ENCODE results near the gene MRPL4.
A peak's percentile ranks its signal among the peaks of the same experiment; 100 is the strongest.

Gene MRPL4

GRCh38 chr19:10251792-10252694, at the start of gene MRPL4:
Gene MRPL4 (plus strand): TSS chr19:10252214. CDS start chr19:10252254, 40 bp downstream.
- peak; percentile 95 to 96 for DNase-seq

DNA sequence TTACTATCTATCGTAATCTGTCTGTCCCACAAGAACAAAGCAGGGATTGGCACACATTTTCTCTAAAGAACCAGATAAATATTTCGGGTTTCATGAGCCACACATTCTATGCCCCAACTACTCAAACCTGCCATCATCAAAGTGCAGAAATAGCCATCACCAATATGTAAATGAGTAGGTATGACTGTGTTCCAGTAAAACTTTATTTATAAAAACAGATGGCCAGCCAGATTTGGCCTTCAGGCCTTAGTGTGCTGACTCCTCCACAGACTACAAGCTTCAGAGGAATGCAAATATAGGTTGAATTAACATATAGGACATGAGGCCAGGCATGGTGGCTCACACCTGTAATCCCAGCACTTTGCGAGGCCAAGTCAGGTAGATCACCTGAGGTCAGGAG, 48.3 kb upstream of the MRPL4 start:
- no peak for DNase-seq

DNA sequence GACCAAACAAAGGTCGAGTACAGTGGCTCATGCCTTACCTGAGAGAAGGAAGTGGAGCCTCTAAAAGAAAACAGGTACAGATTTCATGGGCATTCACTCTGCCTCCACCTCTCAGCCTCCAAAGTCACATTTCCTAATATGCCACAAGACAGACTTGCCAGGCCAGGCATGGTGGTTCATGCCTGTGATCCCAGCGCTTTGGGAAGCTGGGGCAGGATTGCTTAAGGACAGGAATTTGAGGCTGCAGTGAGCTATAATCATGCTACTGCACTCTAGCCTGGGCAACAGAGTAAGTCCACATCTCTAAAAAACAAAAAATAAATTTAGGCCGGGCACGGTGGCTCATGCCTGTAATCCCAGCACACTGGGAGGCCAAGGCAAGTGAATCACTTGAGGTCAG, 46.4 kb upstream of the MRPL4 start:
- DNase-seq = no peak

DNA sequence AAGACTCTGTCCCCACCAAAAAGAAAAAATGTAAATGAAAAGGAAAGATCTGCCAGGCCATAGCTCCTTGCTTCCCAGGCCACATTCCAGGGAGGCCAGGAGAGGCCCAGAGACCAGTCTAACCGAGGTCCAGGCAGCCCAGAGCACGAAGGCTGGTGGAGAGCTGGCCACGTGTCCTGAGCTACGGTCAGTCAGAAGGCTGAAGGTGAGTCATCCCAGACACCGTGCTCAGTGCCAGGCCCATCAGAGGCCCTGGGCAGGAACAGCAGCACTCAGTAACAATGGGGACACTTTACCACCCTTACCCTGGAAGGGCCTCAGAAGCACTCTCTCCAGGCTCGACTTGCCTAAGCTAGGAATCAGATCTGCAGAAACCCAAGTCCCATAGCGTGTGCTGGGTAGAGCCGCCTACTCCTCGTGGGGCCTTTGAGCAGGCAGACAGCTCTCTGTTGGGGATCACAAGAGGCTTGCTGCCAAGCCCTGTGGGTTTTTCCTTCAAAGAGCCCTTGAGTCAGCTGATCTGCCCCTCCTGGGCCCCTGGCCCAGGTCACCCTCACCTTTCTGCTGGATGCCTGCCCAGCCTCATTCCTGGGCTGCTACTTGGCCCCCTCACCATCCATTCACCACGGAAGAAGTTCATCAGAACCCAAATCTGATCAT, 45.7 kb upstream of the MRPL4 start:
- no peak for DNase-seq

DNA sequence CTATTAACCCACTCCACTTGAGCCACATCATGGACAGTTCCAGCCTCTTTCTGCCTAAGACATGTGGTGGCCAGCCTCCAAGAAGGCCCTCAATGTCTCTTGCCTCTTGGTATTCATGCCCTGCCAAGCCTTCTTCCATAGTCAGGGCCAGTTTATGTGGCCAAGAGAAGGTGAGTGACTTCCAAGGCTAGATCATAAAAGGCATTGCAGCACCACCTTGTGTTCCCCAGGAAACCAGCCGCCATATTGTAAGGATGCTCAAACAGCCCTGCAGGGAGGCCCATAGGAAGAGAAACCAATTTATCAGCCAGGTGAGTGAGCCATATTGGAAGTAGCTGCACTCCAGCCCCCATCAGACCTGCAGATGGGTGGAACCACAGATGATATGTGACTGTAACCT, 45.0 kb upstream of the MRPL4 start:
- no peak for DNase-seq

- no peak for DNase-seq
Observed at GRCh38 chr19:10209315-10209714, 42.7 kb upstream of the MRPL4 start.

DNA sequence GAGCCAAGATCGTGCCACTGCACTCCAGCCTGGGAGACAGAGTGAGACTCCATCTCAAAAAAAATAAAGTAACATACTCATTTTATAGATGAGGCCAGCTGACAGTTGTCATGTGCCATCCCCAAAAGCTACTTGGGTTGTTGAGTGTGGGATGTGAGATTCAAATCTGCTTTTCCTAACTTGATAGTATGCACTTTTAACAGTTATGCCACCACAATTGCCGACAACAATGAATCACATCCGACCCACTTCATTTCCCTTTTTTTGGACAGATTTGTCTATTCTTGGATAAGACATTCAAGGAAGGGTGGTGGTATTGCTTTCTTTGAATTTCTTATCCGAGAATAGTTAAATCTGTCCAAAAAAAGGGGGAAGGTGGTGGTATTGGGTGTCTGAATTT, 41.0 kb upstream of the MRPL4 start:
- no peak for DNase-seq

DNA sequence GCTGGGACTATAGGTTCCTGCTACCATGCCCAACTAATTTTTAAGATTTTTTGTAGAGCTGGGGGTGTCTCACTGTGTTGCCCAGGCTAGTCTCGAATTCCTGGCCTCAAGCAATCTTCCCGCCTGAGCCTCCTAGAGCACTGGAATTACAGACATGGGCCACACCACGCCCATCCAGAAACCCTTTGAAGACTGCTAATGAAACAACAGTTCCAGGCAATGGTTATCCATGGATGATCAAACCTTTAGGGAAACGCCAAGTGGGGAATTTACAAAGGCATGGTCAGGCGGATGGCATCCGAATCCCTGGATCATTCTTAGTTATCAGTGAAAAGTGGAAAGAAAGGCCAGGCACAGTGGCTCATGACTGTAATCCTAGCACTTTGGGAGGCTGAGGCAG, 40.3 kb upstream of the MRPL4 start:
- DNase-seq = no peak

DNA sequence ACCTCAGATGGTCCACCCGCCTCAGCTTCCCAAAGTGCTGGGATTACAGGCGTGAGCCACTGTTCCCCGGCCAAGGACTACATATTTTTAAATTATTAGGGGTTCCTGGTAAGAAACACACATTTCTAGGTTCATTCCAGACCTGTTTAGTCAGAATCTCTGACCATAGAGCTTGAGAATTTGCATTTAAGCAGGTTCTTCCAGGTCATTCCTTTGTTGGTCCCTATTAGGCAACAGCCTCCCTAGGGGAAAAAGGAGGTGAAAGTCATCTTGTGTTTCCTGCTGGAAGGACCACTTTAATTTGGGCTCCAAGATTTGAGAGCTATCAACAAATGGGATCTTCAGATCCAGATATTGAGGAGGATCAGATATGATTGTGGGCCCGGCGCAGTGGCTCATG, 37.2 kb upstream of the MRPL4 start:
- DNase-seq = no peak

DNA sequence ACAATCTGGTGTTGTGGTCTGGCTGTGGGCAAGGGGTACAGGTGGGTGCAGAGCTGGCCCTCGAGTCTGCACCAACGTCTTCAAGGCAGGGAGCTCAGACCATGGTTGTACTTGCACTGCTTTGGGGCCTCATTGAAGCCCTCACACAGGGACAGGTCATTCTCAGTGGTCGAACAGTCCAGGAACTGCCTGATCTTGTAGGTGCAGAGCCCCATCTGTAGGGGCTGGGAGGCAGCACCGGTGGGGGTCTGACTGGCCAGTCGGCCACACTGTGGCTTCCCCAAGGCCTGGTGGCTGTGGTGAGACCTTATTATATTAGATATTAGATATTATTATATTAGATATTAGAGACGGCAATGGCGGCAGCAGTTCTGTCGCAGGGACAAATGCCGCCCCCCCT, 34.9 kb upstream of the MRPL4 start:
- DNase-seq = no peak

GRCh38 chr19:10219678-10220077, 32.3 kb upstream of the MRPL4 start:
- DNase-seq = peak; percentile 21 to 37

DNA sequence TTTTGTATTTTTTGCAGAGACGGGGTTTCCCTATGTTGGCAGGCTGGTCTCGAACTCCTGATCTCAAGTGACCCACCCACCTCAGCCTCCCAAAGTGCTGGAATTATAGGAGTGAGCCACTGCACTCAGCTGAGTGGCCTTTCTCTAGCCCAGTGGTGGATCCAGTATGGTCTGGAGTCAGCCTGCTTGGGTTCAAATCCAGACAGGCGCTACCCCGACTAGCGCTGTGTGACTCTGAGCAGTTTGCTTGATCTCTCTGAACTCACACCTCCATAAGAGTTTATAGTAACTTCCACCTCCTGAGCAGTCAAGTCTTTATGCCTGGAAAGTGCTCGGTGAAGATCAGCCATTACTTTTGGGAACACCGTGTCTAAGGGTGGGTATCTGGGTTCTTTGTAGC, 31.3 kb upstream of the MRPL4 start:
- DNase-seq = no peak

GRCh38 chr19:10222201-10222890, 29.7 kb upstream of the MRPL4 start:
- no peak for DNase-seq

DNA sequence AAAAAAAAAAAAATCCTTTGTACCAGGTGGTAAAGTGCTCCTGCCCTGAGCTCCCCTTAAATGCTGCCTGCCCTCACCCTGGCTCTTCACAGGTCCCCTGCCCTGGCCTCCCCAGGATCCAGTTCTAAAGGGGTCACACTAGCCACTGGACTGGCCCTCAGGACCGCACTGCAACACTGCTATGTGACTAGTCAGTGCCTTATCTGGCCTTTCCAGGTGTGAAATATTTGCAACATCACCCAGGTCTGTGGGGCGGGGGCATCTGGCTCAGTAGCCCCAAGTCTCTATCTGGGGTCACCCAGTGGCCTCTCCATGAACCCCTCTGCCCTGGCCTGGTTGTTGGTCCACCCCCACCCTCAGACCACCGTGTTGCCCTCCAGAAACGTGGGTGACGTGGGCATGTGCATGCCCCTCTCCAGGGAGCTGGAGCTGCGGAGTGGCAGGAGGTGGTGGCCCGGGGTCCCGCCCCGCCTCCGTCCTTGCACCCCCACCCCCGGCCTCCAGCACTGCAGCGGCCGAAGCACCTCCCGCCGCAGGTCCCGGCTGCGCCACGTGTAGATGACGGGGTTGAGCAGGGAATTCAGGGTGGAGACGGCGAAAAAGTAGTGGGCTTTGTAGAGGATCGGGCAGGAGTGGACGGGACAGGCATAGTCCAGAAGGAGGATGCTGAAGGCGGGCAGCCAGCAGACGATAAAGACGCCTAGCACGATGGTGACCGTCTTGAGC, 28.4 kb upstream of the MRPL4 start:
- DNase-seq = no peak

DNA sequence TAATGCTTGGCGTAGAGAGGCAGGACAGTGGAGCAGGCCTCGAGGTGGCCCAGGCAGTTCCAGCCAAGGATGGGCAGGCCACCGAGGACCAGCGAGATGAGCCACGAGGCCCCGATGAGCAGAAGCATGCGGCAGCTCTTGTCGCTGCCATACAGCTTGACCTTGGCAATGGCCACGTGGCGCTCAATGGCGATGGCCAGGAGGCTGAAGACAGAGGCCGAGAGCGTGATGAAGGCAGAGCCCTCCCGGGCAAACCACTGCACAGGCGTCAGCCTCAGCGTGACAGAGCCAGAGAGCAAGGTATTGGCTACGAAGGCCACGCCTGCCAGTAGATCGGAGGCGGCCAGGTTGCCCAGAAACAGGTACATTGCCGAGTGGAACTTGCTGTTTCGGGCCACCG, 27.7 kb upstream of the MRPL4 start:
- DNase-seq = no peak

DNA sequence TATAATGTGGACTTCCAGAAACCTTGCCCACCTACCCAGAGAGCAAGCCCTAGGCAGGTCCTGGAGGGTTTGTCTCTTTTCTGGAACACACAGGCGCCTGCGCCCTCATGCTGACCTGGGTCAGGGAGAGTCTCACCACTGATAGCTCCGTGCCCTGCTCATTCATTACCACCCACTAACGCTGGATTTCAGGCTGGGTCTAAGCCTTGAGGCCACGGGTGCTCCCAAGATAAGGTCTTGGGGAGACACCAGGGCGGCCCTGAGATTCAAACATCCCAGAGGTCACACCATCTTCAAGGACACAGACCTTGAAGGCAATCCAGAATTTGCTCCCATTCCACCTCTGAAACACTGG, 26.0 kb upstream of the MRPL4 start:
- no peak for DNase-seq

DNA sequence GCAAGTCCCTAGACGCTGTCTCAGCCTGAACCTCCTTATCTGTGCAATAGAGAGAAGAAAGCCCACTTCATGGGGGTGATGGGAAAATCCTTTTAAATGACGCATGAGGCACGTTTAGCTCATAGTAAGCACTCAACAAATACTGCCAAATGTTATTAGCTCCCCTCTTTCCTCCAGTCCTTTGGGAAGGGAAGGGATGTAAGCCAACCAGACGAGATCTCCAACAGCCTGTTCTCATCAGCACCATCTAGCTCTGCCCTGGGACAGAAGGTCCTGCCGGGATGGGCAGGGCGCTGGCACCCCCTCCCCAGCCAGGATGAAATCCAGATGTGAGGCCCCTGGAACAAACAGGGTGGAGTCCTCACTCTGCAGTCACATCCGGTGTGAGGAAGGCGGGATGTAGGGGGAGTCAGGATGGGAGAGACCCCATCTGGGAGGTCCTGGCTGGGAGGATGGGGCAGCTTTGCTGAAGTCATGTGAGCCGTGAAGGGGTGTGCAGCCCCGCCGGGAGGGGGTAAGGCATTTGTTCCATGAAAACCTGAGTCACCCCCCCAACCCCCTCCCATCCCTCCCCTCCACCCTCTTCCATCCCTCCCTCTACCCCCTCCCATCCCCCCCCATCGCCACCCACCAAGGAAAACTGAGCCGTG, 25.5 kb upstream of the MRPL4 start:
- no peak for DNase-seq

DNA sequence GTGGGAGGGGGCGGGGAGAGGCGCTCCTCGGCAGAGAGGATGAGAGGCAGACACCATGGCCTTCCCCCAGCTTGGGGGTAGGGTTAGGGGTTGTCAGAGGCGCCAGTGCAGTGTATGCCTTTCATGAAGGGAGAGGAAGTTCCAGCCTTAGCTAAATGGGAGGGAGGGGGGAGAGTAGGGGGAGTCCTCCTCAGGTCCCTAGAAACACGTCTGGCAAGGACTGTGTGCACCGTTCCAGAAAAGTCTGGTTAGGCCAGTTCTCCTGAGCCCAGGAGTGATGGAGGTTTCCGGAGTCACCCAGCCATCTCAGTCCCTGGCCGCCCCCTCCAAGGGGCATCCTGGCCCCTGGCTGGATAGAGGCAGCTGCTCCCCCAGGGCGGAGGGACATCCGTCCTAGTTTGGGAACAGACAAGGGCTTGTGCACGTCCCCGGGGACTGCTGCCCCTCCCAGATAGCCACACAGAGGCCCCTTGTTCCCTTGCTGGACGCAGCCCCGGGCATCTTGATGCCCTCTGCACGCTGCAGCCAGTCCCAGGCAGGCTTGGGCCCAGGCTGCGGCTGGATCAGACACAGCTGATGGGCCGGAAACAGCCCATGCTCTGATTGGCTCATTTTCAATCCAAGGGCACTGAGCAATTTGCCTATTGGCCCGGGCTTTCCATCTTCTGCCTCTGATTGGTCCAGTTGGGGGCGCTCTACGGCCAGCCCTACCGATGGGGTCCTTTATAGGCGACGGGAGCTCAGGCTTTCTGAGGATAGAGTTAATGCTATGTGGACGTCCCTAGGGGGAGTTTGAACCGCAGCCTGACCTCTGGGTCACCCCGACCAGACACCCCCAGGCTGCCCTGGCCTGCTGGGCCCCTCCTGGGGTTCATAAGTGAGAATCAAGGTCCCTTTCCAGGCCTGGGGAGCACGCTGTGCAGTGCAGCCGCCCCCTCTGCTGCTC, 24.7 kb upstream of the MRPL4 start:
- no peak for DNase-seq

- DNase-seq = no peak
Observed at GRCh38 chr19:10228393-10228792, 23.6 kb upstream of the MRPL4 start.

- DNase-seq = peak; percentile 32 to 41
Observed at GRCh38 chr19:10228920-10229319, 23.1 kb upstream of the MRPL4 start.

GRCh38 chr19:10230173-10230860, 21.7 kb upstream of the MRPL4 start:
- DNase-seq = peak; percentile 60 to 75
